MCF 10A (cell line): Measurements from ENCODE around the gene STC2. TPM values are rescaled to one million over a fixed set of nuclear protein-coding genes. Genes with fewer than 3 reads are reported as not detected.

Experiments
- BruUV-seq: library from RNA; stranded (reverse); fragments of 400-500 nt; replicated peaks from 2 replicates; lab custom pipeline; 2021; lab: Mats Ljungman, UMichigan
- CTCF ChIA-PET: fragments of 300-600 bp; sonication (Branson Sonifier 250); formaldehyde crosslinking; extraction: SDS; loops from one replicate; lab custom pipeline; 2021; ENCODE audit warnings: antibody characterized with exemption, inconsistent platforms; lab: Yijun Ruan, JAX
- POLR2A ChIA-PET: fragments of 300-600, 350-650 bp; sonication (Branson Sonifier 250); formaldehyde crosslinking; extraction: SDS; loops from one replicate; lab custom pipeline; 2020; ENCODE audit warnings: antibody characterized with exemption, inconsistent platforms; lab: Yijun Ruan, JAX
- DNase-seq: peaks from one replicate; pipeline ENCODE4 v3.0.0-alpha.2; 2018; ENCODE audit not compliant: unreplicated experiment
- H3K27ac Mint-ChIP-seq: one replicate; pipeline ENCODE4 v1.8.0; 2022; ENCODE audit warnings: mild to moderate bottlenecking, low read depth, mixed read lengths; ENCODE audit not compliant: unreplicated experiment
- H3K27me3 Mint-ChIP-seq: one replicate; pipeline ENCODE4 v1.8.0; 2022; ENCODE audit warnings: mixed read lengths; ENCODE audit not compliant: insufficient read depth, unreplicated experiment
- H3K36me3 Mint-ChIP-seq: one replicate; pipeline ENCODE4 v1.8.0; 2022; ENCODE audit warnings: mild to moderate bottlenecking, moderate library complexity, mixed read lengths; ENCODE audit not compliant: insufficient read depth, unreplicated experiment
- H3K4me1 Mint-ChIP-seq: one replicate; pipeline ENCODE4 v1.8.0; 2022; ENCODE audit warnings: mixed read lengths; ENCODE audit not compliant: insufficient read depth, unreplicated experiment
- H3K4me3 Mint-ChIP-seq: one replicate; pipeline ENCODE4 v1.8.0; 2022; ENCODE audit warnings: mild to moderate bottlenecking, moderate library complexity, mixed read lengths; ENCODE audit not compliant: unreplicated experiment
- H3K9me3 Mint-ChIP-seq: one replicate; pipeline ENCODE4 v1.8.0; 2022; ENCODE audit warnings: mixed read lengths; ENCODE audit not compliant: unreplicated experiment
- CTCF ChIP-seq: fragments of 200-600 bp; IDR thresholded peaks from one replicate; pipeline ENCODE4 v1.8.0; 2022; ENCODE audit warnings: antibody characterized with exemption, mild to moderate bottlenecking; ENCODE audit not compliant: unreplicated experiment
- intact Hi-C: fragments of 100-400 bp; cut with micrococcal nuclease; formaldehyde crosslinking; loops from 2 replicates; pipeline ENCODE4 v1.14.1; 2022
- microRNA-seq: library from miRNA; unstranded; fragments of <30 nt; microRNA quantifications from one replicate; pipeline ENCODE4 v1.2.0, GENCODE V29; 2022
- total RNA-seq: library from RNA; stranded (reverse); gene quantifications from 2 replicates; pipeline ENCODE4 v1.2.3, GENCODE V29; 2022

STC2 gene
- total RNA-seq, 1 experiment from 2014 or later = 414 TPM

GRCh38 chr5:173265433-173265832 is 62.8 kb downstream of the STC2 start:
- H3K27me3 Mint-ChIP-seq = peaks cover 41% of the 10 kb centered on the region
- ChIA-PET CTCF (interaction anchor here (0.5 to 1.3 kb wide), 3 partner anchors 28 to 1743 kb away, joined by 3 read pairs; no protein-coding TSS in a partner anchor), POLR2A (no interaction called here)
- no peaks in the 10 kb centered on the region for H3K9me3 Mint-ChIP-seq
- intact Hi-C loops = no loop called here
- H3K27ac Mint-ChIP-seq = no peak overlapping the region
- TF ChIP-seq CTCF = no peak
- BruUV-seq = no TSS peak
- no peak for DNase-seq
- no peak overlapping the region for H3K4me3 Mint-ChIP-seq
- no peaks in the 10 kb centered on the region for H3K4me1 Mint-ChIP-seq
- H3K36me3 Mint-ChIP-seq = no peaks in the 10 kb centered on the region

Small RNA genes within 50 kb of the gene (microRNA-seq; reads per million reads assigned to microRNA genes)
- not detected for gene MIR8056

Other genes starting within 250 kb of the STC2 start
- 22.1 and 35.1 TPM in 2 replicates for gene BNIP1, start 183.9 kb downstream of the STC2 start, total RNA-seq
- 3.9 and 5.5 TPM in 2 replicates for gene NKX2-5, start 93.2 kb downstream of the STC2 start, total RNA-seq